ENCODE measurements around the gene SPDL1. TPM values are rescaled to one million over a fixed set of nuclear protein-coding genes. Genes with fewer than 3 reads are reported as not detected.
A peak's percentile ranks its signal among the peaks of the same experiment; 100 is the strongest.
"Not testable (repeated sequence)": the region's sequence is repeated elsewhere in the genome, so short reads cannot be mapped to it uniquely, and the experiment has no call there.

SPDL1 gene
- total and polyA plus RNA-seq, 2 experiments from 2014 or later = 17.9 to 27.3 TPM

GRCh38 chr5:169615561-169615960, 32.0 kb downstream of the SPDL1 start:
- Histone ChIP-seq H3K4me2 (no peak overlapping the region), H2AFZ (no peak overlapping the region), H3K4me3 (no peak overlapping the region), H3K27me3 (peaks cover 6% of the 10 kb centered on the region), H3K27ac (no peak overlapping the region), H3K9me2 (replicated peaks; ENCODE audit: insufficient read depth) (no peaks in the 10 kb centered on the region), H3K9me3 (ENCODE audit: low read depth) (no peaks in the 10 kb centered on the region), H3K36me3 (replicated peaks; ENCODE audit: insufficient read depth, low read depth) (no peaks in the 10 kb centered on the region), H3K4me1 (ENCODE audit: insufficient read depth) (no peaks in the 10 kb centered on the region), H4K20me1 (ENCODE audit: insufficient read depth, poor library complexity, severe bottlenecking) (no peaks in the 10 kb centered on the region), H3K79me2 (no peaks in the 10 kb centered on the region)
- 80% methylated on average over 1 of the region's 1 CpG for WGBS (ENCODE audit: low lambda C conversion rate, missing lambda C conversion rate)
- TF ChIP-seq EZH2phosphoT487 (IDR thresholded peaks at IDR 0.05; ENCODE audit: low read depth, severe bottlenecking, unreplicated experiment) (no peak), EZH2 (IDR thresholded peaks at IDR 0.05; ENCODE audit: borderline replicate concordance) (no peak), CTCF (IDR thresholded peaks at IDR 0.05; ENCODE audit: poor library complexity) (no peak)
- DNase-seq (ENCODE audit: low spot score) = no peak

GRCh38 chr5:169624307-169624706, 40.7 kb downstream of the SPDL1 start:
- 91% methylated on average over 2 of the region's 2 CpGs for WGBS (ENCODE audit: low lambda C conversion rate, missing lambda C conversion rate)
- not testable (repeated sequence) for H3K4me1 ChIP-seq (ENCODE audit: insufficient read depth); H4K20me1 ChIP-seq (ENCODE audit: insufficient read depth, poor library complexity, severe bottlenecking); H3K9me2 ChIP-seq (replicated peaks; ENCODE audit: insufficient read depth); DNase-seq (ENCODE audit: low spot score); H3K4me2 ChIP-seq; H3K27ac ChIP-seq; H2AFZ ChIP-seq; H3K36me3 ChIP-seq (replicated peaks; ENCODE audit: insufficient read depth, low read depth); H3K9me3 ChIP-seq (ENCODE audit: low read depth); H3K4me3 ChIP-seq; H3K79me2 ChIP-seq; H3K27me3 ChIP-seq

- Histone ChIP-seq H3K4me1 (ENCODE audit: insufficient read depth) (no peaks in the 10 kb centered on the region), H3K4me3 (no peak overlapping the region), H3K79me2 (no peaks in the 10 kb centered on the region), H3K27me3 (no peaks in the 10 kb centered on the region), H3K36me3 (replicated peaks; ENCODE audit: insufficient read depth, low read depth) (no peaks in the 10 kb centered on the region), H2AFZ (no peak overlapping the region), H3K9me3 (ENCODE audit: low read depth) (no peaks in the 10 kb centered on the region), H3K4me2 (no peak overlapping the region), H3K9me2 (replicated peaks; ENCODE audit: insufficient read depth) (no peaks in the 10 kb centered on the region), H4K20me1 (ENCODE audit: insufficient read depth, poor library complexity, severe bottlenecking) (no peaks in the 10 kb centered on the region), H3K27ac (no peak overlapping the region)
- TF ChIP-seq EZH2phosphoT487 (IDR thresholded peaks at IDR 0.05; ENCODE audit: low read depth, severe bottlenecking, unreplicated experiment) (no peak), CTCF (IDR thresholded peaks at IDR 0.05; ENCODE audit: poor library complexity) (no peak), EZH2 (IDR thresholded peaks at IDR 0.05; ENCODE audit: borderline replicate concordance) (no peak)
- 93% methylated on average over 1 of the region's 1 CpG for WGBS (ENCODE audit: low lambda C conversion rate, missing lambda C conversion rate)
- peak; percentile 10 for DNase-seq (ENCODE audit: low spot score)
Observed at GRCh38 chr5:169626779-169627178, 43.2 kb downstream of the SPDL1 start.

GRCh38 chr5:169627551-169627950, 44.0 kb downstream of the SPDL1 start:
- Histone ChIP-seq H2AFZ (no peak overlapping the region), H3K79me2 (no peaks in the 10 kb centered on the region), H3K27ac (no peak overlapping the region), H3K4me1 (ENCODE audit: insufficient read depth) (no peaks in the 10 kb centered on the region), H3K27me3 (no peaks in the 10 kb centered on the region), H3K4me2 (no peak overlapping the region), H3K9me3 (ENCODE audit: low read depth) (no peaks in the 10 kb centered on the region), H3K36me3 (replicated peaks; ENCODE audit: insufficient read depth, low read depth) (no peaks in the 10 kb centered on the region), H4K20me1 (ENCODE audit: insufficient read depth, poor library complexity, severe bottlenecking) (no peaks in the 10 kb centered on the region), H3K4me3 (no peak overlapping the region), H3K9me2 (replicated peaks; ENCODE audit: insufficient read depth) (no peaks in the 10 kb centered on the region)
- no peak for DNase-seq (ENCODE audit: low spot score)
- WGBS (ENCODE audit: low lambda C conversion rate, missing lambda C conversion rate) = 84% methylated on average over 3 of the region's 3 CpGs
- TF ChIP-seq EZH2phosphoT487 (IDR thresholded peaks at IDR 0.05; ENCODE audit: low read depth, severe bottlenecking, unreplicated experiment) (no peak), EZH2 (IDR thresholded peaks at IDR 0.05; ENCODE audit: borderline replicate concordance) (no peak), CTCF (IDR thresholded peaks at IDR 0.05; ENCODE audit: poor library complexity) (no peak)

Measured in hepatocyte (in vitro differentiated cells).